BLaER1 treated with 17β-estradiol and CSF1 and Interleukin-3, amounts not matched to agents 10 nM and 100 nM (cell line): Measurements from ENCODE around the gene RAPGEFL1.

Experiments
- H3K27ac ChIP-seq, 11 experiments: shearing (Covaris generic); formaldehyde crosslinking; 2 replicates each; pipeline ENCODE4 v1.8.1; 2022
- H3K27me3 ChIP-seq, 11 experiments: shearing (Covaris generic); formaldehyde crosslinking; 2 replicates each; pipeline ENCODE4 v1.8.1; 2022
- H3K36me3 ChIP-seq, 11 experiments: shearing (Covaris generic); formaldehyde crosslinking; 2 replicates each; pipeline ENCODE4 v1.8.1; 2022
- H3K4me1 ChIP-seq, 10 experiments: shearing (Covaris generic); formaldehyde crosslinking; 2 replicates each; pipeline ENCODE4 v1.8.1; 2022
- H3K4me2 ChIP-seq, 11 experiments: shearing (Covaris generic); formaldehyde crosslinking; 2 replicates each; pipeline ENCODE4 v1.8.1; 2022
- H3K4me3 ChIP-seq, 10 experiments: shearing (Covaris generic); formaldehyde crosslinking; 2 replicates each; pipeline ENCODE4 v1.8.1; 2022
- H3K9ac ChIP-seq, 11 experiments: shearing (Covaris generic); formaldehyde crosslinking; 2 replicates each; pipeline ENCODE4 v1.8.1; 2022
- H3K9me3 ChIP-seq, 11 experiments: shearing (Covaris generic); formaldehyde crosslinking; replicated peaks in 1 of 11; 2 replicates each; pipeline ENCODE4 v1.8.1; 2022
- H4K20me1 ChIP-seq, 11 experiments: shearing (Covaris generic); formaldehyde crosslinking; 2 replicates each; pipeline ENCODE4 v1.8.1; 2022
- Cebpa-rat ChIP-seq, 11 experiments: shearing (Covaris generic); IDR thresholded peaks; 2 replicates each; pipeline ENCODE4 v1.8.1; 2022

Gene RAPGEFL1

GRCh38 chr17:40178021-40178601, 841 bp downstream of the RAPGEFL1 start:
- no peaks in the 10 kb centered on the region for H3K9me3 ChIP-seq
- H3K4me3 ChIP-seq = peak overlapping the region; percentile 59 to 73 (median 63); a peak in 19 of 20 replicates
- peaks cover 0 to 54% (median 15%) of the 10 kb centered on the region in 11 experiments; a peak in 13 of 22 replicates for H4K20me1 ChIP-seq
- no peak for TF ChIP-seq Cebpa-rat (IDR thresholded peaks at IDR 0.05)
- H3K27ac ChIP-seq = peak overlapping the region in 6 of 11 experiments; percentile 3 to 54 (median 33); a peak in 7 of 22 replicates
- peaks cover 24 to 40% (median 34%) of the 10 kb centered on the region in 11 experiments; a peak in 21 of 22 replicates for H3K36me3 ChIP-seq
- H3K9ac ChIP-seq = peak overlapping the region; percentile 49 to 82 (median 75); a peak in 19 of 22 replicates
- peak overlapping the region; percentile 96 to 100 (median 99) for H3K4me2 ChIP-seq
- H3K27me3 ChIP-seq = peaks cover 0 to 9% (median 0%) of the 10 kb centered on the region in 11 experiments; a peak in 3 of 22 replicates
- peaks cover 42 to 55% (median 47%) of the 10 kb centered on the region in 10 experiments for H3K4me1 ChIP-seq

- Histone ChIP-seq H4K20me1 (peaks cover 0 to 53% (median 15%) of the 10 kb centered on the region in 11 experiments; a peak in 13 of 22 replicates), H3K4me1 (peaks cover 42 to 55% (median 47%) of the 10 kb centered on the region in 10 experiments), H3K9me3 (no peaks in the 10 kb centered on the region), H3K4me2 (peak overlapping the region; percentile 96 to 100 (median 99)), H3K4me3 (peak overlapping the region in 6 of 10 experiments; percentile 59 to 73 (median 64); a peak in 12 of 20 replicates), H3K27me3 (peaks cover 0 to 9% (median 0%) of the 10 kb centered on the region in 11 experiments; a peak in 3 of 22 replicates), H3K36me3 (peaks cover 18 to 34% (median 29%) of the 10 kb centered on the region in 11 experiments; a peak in 21 of 22 replicates), H3K27ac (peak overlapping the region in 3 of 11 experiments; percentile 3 to 48 (median 41); a peak in 1 of 22 replicates), H3K9ac (peak overlapping the region in 8 of 11 experiments; percentile 49 to 82 (median 76); a peak in 13 of 22 replicates)
- no peak for TF ChIP-seq Cebpa-rat (IDR thresholded peaks at IDR 0.05)
Observed at GRCh38 chr17:40178660-40179059, 1.4 kb downstream of the RAPGEFL1 start.

GRCh38 chr17:40179923-40180659, 2.8 kb downstream of the RAPGEFL1 start:
- Histone ChIP-seq H4K20me1 (peaks cover 0 to 41% (median 11%) of the 10 kb centered on the region in 11 experiments; a peak in 13 of 22 replicates), H3K4me2 (peak overlapping the region; percentile 57 to 100 (median 99)), H3K4me1 (peaks cover 42 to 50% (median 47%) of the 10 kb centered on the region in 10 experiments), H3K9me3 (no peaks in the 10 kb centered on the region), H3K27me3 (peaks cover 0 to 9% (median 0%) of the 10 kb centered on the region in 11 experiments; a peak in 3 of 22 replicates), H3K27ac (peak overlapping the region in 9 of 11 experiments; percentile 7 to 58 (median 29); a peak in 10 of 22 replicates), H3K9ac (peak overlapping the region in 10 of 11 experiments; percentile 2 to 61 (median 32); a peak in 11 of 22 replicates), H3K4me3 (no peak overlapping the region), H3K36me3 (peaks cover 6 to 20% (median 16%) of the 10 kb centered on the region in 11 experiments; a peak in 17 of 22 replicates)
- no peak for TF ChIP-seq Cebpa-rat (IDR thresholded peaks at IDR 0.05)

- TF ChIP-seq Cebpa-rat (IDR thresholded peaks at IDR 0.05) = no peak
- H3K4me1 ChIP-seq = peaks cover 42 to 50% (median 47%) of the 10 kb centered on the region in 10 experiments
- peaks cover 0 to 40% (median 11%) of the 10 kb centered on the region in 11 experiments; a peak in 13 of 22 replicates for H4K20me1 ChIP-seq
- H3K4me2 ChIP-seq = peak overlapping the region; percentile 57 to 100 (median 99)
- no peak overlapping the region for H3K4me3 ChIP-seq
- H3K36me3 ChIP-seq = peaks cover 4 to 14% (median 12%) of the 10 kb centered on the region in 11 experiments; a peak in 17 of 22 replicates
- H3K27me3 ChIP-seq = peaks cover 0 to 9% (median 0%) of the 10 kb centered on the region in 11 experiments; a peak in 3 of 22 replicates
- no peaks in the 10 kb centered on the region for H3K9me3 ChIP-seq
- H3K9ac ChIP-seq = peak overlapping the region in 1 of 11 experiments; percentile 4; a peak in 2 of 22 replicates
- H3K27ac ChIP-seq = no peak overlapping the region; a peak in 1 of 22 replicates
Observed at GRCh38 chr17:40180694-40181093, 3.4 kb downstream of the RAPGEFL1 start.

- Histone ChIP-seq H3K4me2 (peak overlapping the region in 8 of 11 experiments; percentile 96 to 100 (median 100); a peak in 9 of 22 replicates), H3K9ac (no peak overlapping the region), H3K27ac (no peak overlapping the region), H3K36me3 (peaks cover 0 to 9% (median 7%) of the 10 kb centered on the region in 11 experiments; a peak in 14 of 22 replicates), H4K20me1 (peaks cover 0 to 34% (median 11%) of the 10 kb centered on the region in 11 experiments; a peak in 13 of 22 replicates), H3K4me1 (peaks cover 42 to 50% (median 47%) of the 10 kb centered on the region in 10 experiments), H3K4me3 (no peak overlapping the region), H3K27me3 (peaks cover 0 to 9% (median 0%) of the 10 kb centered on the region in 11 experiments; a peak in 3 of 22 replicates), H3K9me3 (no peaks in the 10 kb centered on the region)
- TF ChIP-seq Cebpa-rat (IDR thresholded peaks at IDR 0.05) = no peak
Observed at GRCh38 chr17:40181205-40181604, 3.9 kb downstream of the RAPGEFL1 start.

- no peaks in the 10 kb centered on the region for H3K36me3 ChIP-seq
- no peak overlapping the region for H3K4me2 ChIP-seq
- H3K27ac ChIP-seq = no peak overlapping the region
- H3K9ac ChIP-seq = no peak overlapping the region
- no peaks in the 10 kb centered on the region for H3K9me3 ChIP-seq
- peaks cover 34 to 39% (median 36%) of the 10 kb centered on the region in 10 experiments for H3K4me1 ChIP-seq
- no peak for TF ChIP-seq Cebpa-rat (IDR thresholded peaks at IDR 0.05)
- H3K4me3 ChIP-seq = no peak overlapping the region
- peaks cover 0 to 26% (median 10%) of the 10 kb centered on the region in 11 experiments; a peak in 10 of 22 replicates for H4K20me1 ChIP-seq
- peaks cover 0 to 8% (median 0%) of the 10 kb centered on the region in 11 experiments; a peak in 3 of 22 replicates for H3K27me3 ChIP-seq
Observed at GRCh38 chr17:40182606-40183005, 5.3 kb downstream of the RAPGEFL1 start.

- Histone ChIP-seq H3K27ac (no peak overlapping the region), H3K36me3 (peaks cover 0 to 6% (median 0%) of the 10 kb centered on the region in 11 experiments; a peak in 3 of 22 replicates), H3K9me3 (no peaks in the 10 kb centered on the region), H3K4me2 (no peak overlapping the region), H3K9ac (no peak overlapping the region), H3K4me1 (peaks cover 14 to 21% (median 18%) of the 10 kb centered on the region in 10 experiments), H3K27me3 (no peaks in the 10 kb centered on the region; a peak in 1 of 22 replicates), H3K4me3 (no peak overlapping the region), H4K20me1 (peaks cover 0 to 9% (median 0%) of the 10 kb centered on the region in 11 experiments; a peak in 1 of 22 replicates)
- no peak for TF ChIP-seq Cebpa-rat (IDR thresholded peaks at IDR 0.05)
Observed at GRCh38 chr17:40187238-40187637, 10.0 kb downstream of the RAPGEFL1 start.

- H3K27me3 ChIP-seq = no peaks in the 10 kb centered on the region; a peak in 1 of 22 replicates
- peaks cover 0 to 6% (median 0%) of the 10 kb centered on the region in 11 experiments; a peak in 3 of 22 replicates for H3K36me3 ChIP-seq
- H3K4me2 ChIP-seq = no peak overlapping the region
- no peak overlapping the region for H3K4me3 ChIP-seq
- peaks cover 0 to 9% (median 0%) of the 10 kb centered on the region in 11 experiments; a peak in 1 of 22 replicates for H4K20me1 ChIP-seq
- TF ChIP-seq Cebpa-rat (IDR thresholded peaks at IDR 0.05) = no peak
- H3K9me3 ChIP-seq = no peaks in the 10 kb centered on the region
- H3K27ac ChIP-seq = no peak overlapping the region
- no peak overlapping the region for H3K9ac ChIP-seq
- H3K4me1 ChIP-seq = peaks cover 26 to 36% (median 33%) of the 10 kb centered on the region in 10 experiments
Observed at GRCh38 chr17:40188694-40189093, 11.4 kb downstream of the RAPGEFL1 start.
